Neural progenitor cell (in vitro differentiated cells): ENCODE measurements around the gene PAX6.

ENCODE experiments used
- CTCF ChIP-seq: fragments of 200-600 bp; sonication (generic); IDR thresholded peaks from 2 replicates; pipeline ENCODE4 v1.5.1; 2017; ENCODE audit warnings: antibody characterized with exemption, mild to moderate bottlenecking
- EZH2 ChIP-seq: fragments of 200-600 bp; sonication (generic); IDR thresholded peaks from 2 replicates; pipeline ENCODE4 v1.6.1; 2017; ENCODE audit warnings: antibody characterized with exemption, mild to moderate bottlenecking, moderate library complexity

GRCh38 chr11:31802000-31802551 is 9.0 kb downstream of the PAX6 start:
- TF ChIP-seq CTCF: no peak
- TF ChIP-seq EZH2: peak; percentile 21
